Endothelial cell of umbilical vein (primary cell): ENCODE measurements around the gene CPA2. TPM values are rescaled to one million over a fixed set of nuclear protein-coding genes. Genes with fewer than 3 reads are reported as not detected.

Source experiments
- BruUV-seq: library from RNA; stranded (reverse); fragments of 400-500 nt; replicated peaks from 2 replicates; lab custom pipeline; 2021; lab: Mats Ljungman, UMichigan
- CTCF ChIA-PET: fragments of 300-600, 350-600 bp; sonication (Branson Sonifier 250); formaldehyde crosslinking; loops from one replicate; lab custom pipeline; 2021; ENCODE audit warnings: antibody characterized with exemption, inconsistent platforms; lab: Charles Lee
- POLR2A ChIA-PET: fragments of 300-600, 350-600 bp; sonication (Branson Sonifier 250); formaldehyde crosslinking; loops from one replicate; lab custom pipeline; 2021; ENCODE audit warnings: antibody characterized with exemption, inconsistent platforms; lab: Charles Lee
- DNase-seq: peaks from one replicate; pipeline ENCODE4 v3.0.0-alpha.2; 2011; ENCODE audit warnings: low read depth, low spot score
- FAIRE-seq: peaks from 2 replicates; lab custom pipeline; 2011; peaks lifted over from hg19 to GRCh38; lab: Jason Lieb, UNC
- H2AFZ ChIP-seq: 2 replicates; pipeline ENCODE4 v1.6.0; 2012; ENCODE audit warnings: low read depth, low read length, control low read depth, inconsistent platforms
- H3K27ac ChIP-seq: 2 replicates; pipeline ENCODE4 v1.5.1; 2011; ENCODE audit warnings: low read depth, mild to moderate bottlenecking, control low read depth, low read length, moderate library complexity; ENCODE audit not compliant: insufficient read depth
- H3K27me3 ChIP-seq, 2 experiments: 2 replicates each; pipeline versions ENCODE4 v1.6.0 to v1.6.1; 2011; ENCODE audit warnings: low read length in 2 of 2, mixed read lengths in 1 of 2; ENCODE audit not compliant: control insufficient read depth in 2 of 2, insufficient read depth in 2 of 2
- H3K36me3 ChIP-seq, 2 experiments: 2 replicates in 1 of 2; 3 replicates in 1 of 2; pipeline ENCODE4 v1.5.1; 2011; ENCODE audit warnings: low read length in 2 of 2, mild to moderate bottlenecking in 1 of 2, moderate library complexity in 1 of 2; ENCODE audit not compliant: control insufficient read depth in 2 of 2, insufficient read depth in 2 of 2; ENCODE audit errors: extremely low read depth in 1 of 2
- H3K4me1 ChIP-seq: 3 replicates; pipeline ENCODE4 v1.5.1; 2011; ENCODE audit warnings: mild to moderate bottlenecking, low read length; ENCODE audit not compliant: control insufficient read depth, insufficient read depth; ENCODE audit errors: extremely low read depth
- H3K4me2 ChIP-seq: 2 replicates; pipeline ENCODE4 v1.6.1; 2011; ENCODE audit warnings: low read length, control low read depth, mixed read lengths; ENCODE audit not compliant: insufficient read depth
- H3K4me3 ChIP-seq, 3 experiments: fragments of 200-600 bp in 1 of 3; sonication (generic), shearing (Covaris generic) in 1 of 3; replicated peaks in 1 of 3; 2 replicates each; pipeline ENCODE4 v1.5.1; 2011 to 2016; ENCODE audit warnings: control low read depth in 3 of 3, low read length in 3 of 3, mild to moderate bottlenecking in 2 of 3, inconsistent platforms in 1 of 3, low read depth in 1 of 3, moderate library complexity in 1 of 3; ENCODE audit not compliant: insufficient read depth in 1 of 3
- H3K79me2 ChIP-seq: 2 replicates; pipeline ENCODE4 v1.6.0; 2012; ENCODE audit warnings: low read length, inconsistent platforms; ENCODE audit not compliant: control insufficient read depth, insufficient read depth
- H3K9ac ChIP-seq: replicated peaks from 2 replicates; pipeline ENCODE3; 2011; ENCODE audit warnings: low read length, control low read depth; ENCODE audit not compliant: insufficient read depth; ENCODE audit errors: extremely low read depth
- H3K9me1 ChIP-seq: replicated peaks from 3 replicates; pipeline ENCODE4 v1.6.0; 2011; ENCODE audit warnings: mild to moderate bottlenecking, low read length; ENCODE audit not compliant: control insufficient read depth, insufficient read depth; ENCODE audit errors: extremely low read depth
- H3K9me3 ChIP-seq: replicated peaks from 2 replicates; pipeline ENCODE4 v1.5.1; 2012; ENCODE audit warnings: low read length, inconsistent platforms; ENCODE audit not compliant: control insufficient read depth, insufficient read depth
- H4K20me1 ChIP-seq: replicated peaks from 2 replicates; pipeline ENCODE3; 2011; ENCODE audit warnings: mild to moderate bottlenecking, low read length; ENCODE audit not compliant: control insufficient read depth, insufficient read depth; ENCODE audit errors: extremely low read depth
- CTCF ChIP-seq, 2 donors: IDR thresholded peaks; 1 replicate in 1 of 2; 2 replicates in 1 of 2; pipeline ENCODE4 v1.5.1; 2011; ENCODE audit warnings: low read length in 2 of 2, mild to moderate bottlenecking in 2 of 2, moderate library complexity in 2 of 2, control low read depth in 1 of 2, inconsistent platforms in 1 of 2, low read depth in 1 of 2; ENCODE audit not compliant: insufficient read depth in 1 of 2; ENCODE audit errors: extremely low read depth in 1 of 2
- FOS ChIP-seq: IDR thresholded peaks from 2 replicates; pipeline ENCODE4 v1.6.1; 2011; ENCODE audit warnings: mild to moderate bottlenecking, low read length, moderate library complexity, borderline replicate concordance; ENCODE audit not compliant: insufficient read depth
- GATA2 ChIP-seq: IDR thresholded peaks from 2 replicates; pipeline ENCODE4 v1.7.0; 2011; ENCODE audit warnings: low read depth, mild to moderate bottlenecking, moderate library complexity, mixed read lengths, low read length; ENCODE audit not compliant: insufficient read length, insufficient read depth
- JUN ChIP-seq: IDR thresholded peaks from 2 replicates; pipeline ENCODE4 v1.6.1; 2011; ENCODE audit warnings: borderline replicate concordance, low read depth; ENCODE audit not compliant: insufficient read length, insufficient read depth
- MAX ChIP-seq: IDR thresholded peaks from 2 replicates; pipeline ENCODE4 v1.6.1; 2011; ENCODE audit not compliant: insufficient read depth, insufficient read length
- MYC ChIP-seq: IDR thresholded peaks from one replicate; pipeline ENCODE4 v1.6.1; 2011; ENCODE audit warnings: mild to moderate bottlenecking, low read depth, low read length
- POLR2A ChIP-seq: IDR thresholded peaks from 2 replicates; pipeline ENCODE4 v1.6.1; 2012; ENCODE audit warnings: low read depth, mild to moderate bottlenecking, control low read depth, low read length
- POLR2AphosphoS5 ChIP-seq: IDR thresholded peaks from 2 replicates; pipeline ENCODE4 v1.6.1; 2012; ENCODE audit warnings: low read depth, mild to moderate bottlenecking, control low read depth, low read length, moderate library complexity; ENCODE audit not compliant: insufficient read depth
- dilution Hi-C: fragments of 300-500 bp; cut with MboI; formaldehyde crosslinking; loops from one replicate; pipeline ENCODE4 v1.15.0; 2019; ENCODE audit warnings: low sequenced_read_pairs; ENCODE audit not compliant: extremely low pct_ligation_motif_present
- intact Hi-C: fragments of 100-400 bp; cut with micrococcal nuclease; formaldehyde crosslinking; loops from one replicate; pipeline ENCODE4 v1.10.0; 2022
- polyA plus RNA-seq, 4 experiments: library from polyadenylated mRNA; depleted of rRNA in 3 of 4; stranded (reverse) in 3 of 4; unstranded in 1 of 4; fragments of >200 nt; gene quantifications; 2 replicates each; pipeline versions ENCODE4 v1.2.1 to v1.2.3, GENCODE V29; 2011 to 2012; ENCODE audit warnings: missing spikeins in 1 of 4
- total RNA-seq: library from RNA; stranded (reverse); gene quantifications from 2 replicates; pipeline ENCODE4 v1.2.3, GENCODE V29; 2021

Gene CPA2
- total and polyA plus RNA-seq, 2 donors (not counting 3 experiments of a cell fraction or from before 2014, with no cell fraction given), result not detected

GRCh38 chr7:130231792-130232191, 34.9 kb upstream of the CPA2 start:
- Histone ChIP-seq H3K27me3 (peaks cover 2 to 4% of the 10 kb centered on the region in 2 experiments), H3K27ac (no peak overlapping the region), H3K9ac (no peak overlapping the region), H3K9me3 (no peaks in the 10 kb centered on the region), H3K4me3 (no peak overlapping the region), H3K9me1 (no peaks in the 10 kb centered on the region), H4K20me1 (no peaks in the 10 kb centered on the region), H3K4me2 (no peak overlapping the region), H3K36me3 (no peaks in the 10 kb centered on the region), H3K4me1 (no peaks in the 10 kb centered on the region), H2AFZ (no peak overlapping the region), H3K79me2 (no peaks in the 10 kb centered on the region)
- intact Hi-C loops (no loop called here), dilution Hi-C loops (no loop called here)
- no TSS peak for BruUV-seq
- CTCF ChIA-PET, result interaction anchor here (1.4 to 1.6 kb wide), 2 partner anchors 9 to 169 kb away, joined by 3 to 4 read pairs; no protein-coding TSS in a partner anchor
- POLR2A ChIA-PET, result no interaction called here
- TF ChIP-seq POLR2AphosphoS5, result no peak
- no peak for FAIRE-seq
- DNase-seq, result no peak

GRCh38 chr7:130232209-130232608, 34.5 kb upstream of the CPA2 start:
- no peaks in the 10 kb centered on the region for H3K36me3 ChIP-seq
- no peaks in the 10 kb centered on the region for H3K9me1 ChIP-seq
- H3K9me3 ChIP-seq, result no peaks in the 10 kb centered on the region
- DNase-seq, result no peak
- dilution Hi-C loops (no loop called here), intact Hi-C loops (no loop called here)
- peaks cover 2 to 6% of the 10 kb centered on the region in 2 experiments for H3K27me3 ChIP-seq
- ChIA-PET POLR2A (no interaction called here), CTCF (interaction anchor here (1.4 to 1.6 kb wide), 2 partner anchors 9 to 169 kb away, joined by 3 to 4 read pairs; no protein-coding TSS in a partner anchor)
- no peak overlapping the region for H3K9ac ChIP-seq
- BruUV-seq, result no TSS peak
- no peak for FAIRE-seq
- H3K27ac ChIP-seq, result no peak overlapping the region
- H3K4me3 ChIP-seq, result no peak overlapping the region
- no peaks in the 10 kb centered on the region for H4K20me1 ChIP-seq
- no peaks in the 10 kb centered on the region for H3K4me1 ChIP-seq
- no peak overlapping the region for H3K4me2 ChIP-seq
- no peak overlapping the region for H2AFZ ChIP-seq
- TF ChIP-seq MAX (no peak), CTCF (IDR thresholded peaks at IDR 0.05; ENCODE audit: extremely low read depth in 1 of 2, insufficient read depth in 1 of 2, low read depth in 1 of 2, low read length in 2 of 2) (no peak), MYC (no peak), JUN (no peak), GATA2 (no peak), POLR2AphosphoS5 (no peak), FOS (no peak), POLR2A (no peak)
- no peaks in the 10 kb centered on the region for H3K79me2 ChIP-seq
